Activated naive CD8-positive, alpha-beta T cell (primary cell): ENCODE data around the gene AADAC.
"Not testable (repeated sequence)": the region's sequence is repeated elsewhere in the genome, so short reads cannot be mapped to it uniquely, and the experiment has no call there.

ENCODE experiments used
- H3K27ac Mint-ChIP-seq: one replicate; pipeline ENCODE4 v1.8.0; 2021; ENCODE audit warnings: mixed read lengths
- H3K27me3 Mint-ChIP-seq: one replicate; pipeline ENCODE4 v1.8.0; 2021; ENCODE audit warnings: mixed read lengths
- H3K36me3 Mint-ChIP-seq: one replicate; pipeline ENCODE4 v1.8.0; 2021; ENCODE audit warnings: mixed read lengths
- H3K4me1 Mint-ChIP-seq: one replicate; pipeline ENCODE4 v1.8.0; 2021; ENCODE audit warnings: low read depth, mixed read lengths
- H3K4me3 Mint-ChIP-seq: one replicate; pipeline ENCODE4 v1.8.0; 2021; ENCODE audit warnings: mild to moderate bottlenecking, mixed read lengths
- H3K9me3 Mint-ChIP-seq: one replicate; pipeline ENCODE4 v1.8.0; 2021; ENCODE audit warnings: low read depth, mixed read lengths

Gene AADAC

DNA sequence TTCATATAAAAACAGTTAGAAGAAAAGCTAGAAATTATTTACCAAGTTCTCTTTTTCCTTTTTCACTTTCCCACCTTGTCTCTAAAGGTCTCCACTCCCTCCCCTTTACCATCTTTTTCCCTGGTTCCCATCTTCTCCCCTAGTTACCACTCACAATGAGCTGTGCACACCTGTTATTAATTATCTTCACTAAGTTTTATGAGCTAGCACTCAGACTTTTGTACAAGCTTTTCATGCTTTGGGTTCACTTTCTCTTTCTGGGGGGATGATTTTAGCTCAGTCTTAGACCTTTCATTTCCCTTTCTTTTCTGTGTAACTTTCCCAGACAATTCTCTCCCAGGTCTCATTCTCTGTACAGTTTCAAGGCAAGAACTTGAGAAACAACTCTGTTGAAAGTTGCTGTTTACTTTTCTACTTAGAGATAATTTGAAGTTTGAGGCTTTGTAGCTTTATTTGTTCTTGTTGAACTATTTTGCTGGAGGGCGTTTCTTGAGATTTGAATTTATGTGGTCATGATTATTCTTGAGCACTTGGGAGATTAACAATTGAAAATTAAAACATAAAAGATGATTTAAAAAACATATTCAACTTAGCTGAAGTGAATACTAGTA lies 24.0 kb upstream of the AADAC start:
- Mint-ChIP-seq H3K4me1 (no peaks in the 10 kb centered on the region), H3K27ac (no peak overlapping the region), H3K36me3 (no peaks in the 10 kb centered on the region), H3K4me3 (no peak overlapping the region), H3K27me3 (no peaks in the 10 kb centered on the region), H3K9me3 (no peaks in the 10 kb centered on the region)

DNA sequence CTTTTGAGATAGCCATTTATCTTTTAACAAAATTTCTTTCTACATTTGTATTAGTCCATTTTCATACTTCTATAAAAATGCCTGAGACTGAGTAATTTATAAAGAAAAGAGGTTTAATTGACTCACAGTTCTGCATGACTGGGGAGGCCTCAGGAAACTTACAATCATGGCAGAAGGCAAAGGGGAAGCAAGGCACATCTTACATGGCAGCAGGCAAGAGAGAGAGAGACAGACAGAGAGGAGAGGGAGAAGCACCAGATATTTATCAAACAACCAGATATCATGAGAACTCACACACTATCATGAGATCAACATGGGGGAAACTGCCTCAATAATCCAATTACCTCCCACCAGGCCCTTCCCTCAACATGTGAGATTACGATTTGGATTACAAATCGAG lies 23.2 kb upstream of the AADAC start:
- not testable (repeated sequence) for H3K27ac Mint-ChIP-seq, H3K9me3 Mint-ChIP-seq, H3K4me1 Mint-ChIP-seq, H3K27me3 Mint-ChIP-seq, H3K36me3 Mint-ChIP-seq, H3K4me3 Mint-ChIP-seq

DNA sequence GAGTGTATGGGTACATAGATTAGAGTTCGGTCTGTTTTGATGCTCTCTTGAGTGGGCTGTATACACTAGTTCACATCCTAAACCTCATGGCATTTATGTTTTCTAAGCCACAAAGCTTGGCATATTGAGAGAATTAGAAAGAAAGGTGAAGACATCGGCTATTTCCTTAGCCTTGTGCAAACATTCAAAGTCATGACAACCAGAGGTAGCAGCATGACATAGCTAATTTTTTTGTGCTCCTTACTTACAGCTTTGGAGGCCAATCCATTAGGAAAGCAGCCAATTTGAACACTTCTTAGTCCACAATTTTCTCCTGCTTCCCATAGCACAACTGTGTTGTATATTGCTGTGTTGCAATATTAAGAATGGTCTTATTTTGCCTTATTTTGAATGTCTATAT lies 21.5 kb upstream of the AADAC start:
- Mint-ChIP-seq H3K4me3 (no peak overlapping the region), H3K36me3 (no peaks in the 10 kb centered on the region)

DNA sequence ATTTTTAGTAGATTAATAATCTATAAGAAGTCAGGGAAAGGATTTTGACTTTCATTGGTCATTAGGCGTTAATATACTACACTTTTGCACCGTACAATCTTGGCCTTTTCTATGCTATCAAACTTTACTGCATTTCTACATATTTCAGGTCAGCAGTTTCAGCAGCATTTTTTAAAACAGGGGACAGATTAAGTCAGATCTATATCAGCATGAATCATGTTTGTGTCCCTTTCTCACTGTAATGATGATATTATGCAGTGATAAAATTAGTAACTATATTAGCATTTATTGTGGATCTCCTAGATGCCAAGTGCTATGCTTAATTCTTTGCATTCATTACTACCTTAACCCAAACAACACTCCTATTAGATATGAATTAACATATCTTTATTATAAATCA lies 20.3 kb upstream of the AADAC start:
- H3K36me3 Mint-ChIP-seq = no peaks in the 10 kb centered on the region
- H3K27me3 Mint-ChIP-seq = no peaks in the 10 kb centered on the region
- H3K9me3 Mint-ChIP-seq = no peaks in the 10 kb centered on the region
- H3K27ac Mint-ChIP-seq = no peak overlapping the region
- H3K4me3 Mint-ChIP-seq = no peak overlapping the region
- H3K4me1 Mint-ChIP-seq = no peaks in the 10 kb centered on the region

More for the DNA sequence above, 21.5 kb upstream of the AADAC start:
- Mint-ChIP-seq H3K27me3 (no peaks in the 10 kb centered on the region), H3K4me1 (no peaks in the 10 kb centered on the region), H3K9me3 (no peaks in the 10 kb centered on the region), H3K27ac (no peak overlapping the region)

DNA sequence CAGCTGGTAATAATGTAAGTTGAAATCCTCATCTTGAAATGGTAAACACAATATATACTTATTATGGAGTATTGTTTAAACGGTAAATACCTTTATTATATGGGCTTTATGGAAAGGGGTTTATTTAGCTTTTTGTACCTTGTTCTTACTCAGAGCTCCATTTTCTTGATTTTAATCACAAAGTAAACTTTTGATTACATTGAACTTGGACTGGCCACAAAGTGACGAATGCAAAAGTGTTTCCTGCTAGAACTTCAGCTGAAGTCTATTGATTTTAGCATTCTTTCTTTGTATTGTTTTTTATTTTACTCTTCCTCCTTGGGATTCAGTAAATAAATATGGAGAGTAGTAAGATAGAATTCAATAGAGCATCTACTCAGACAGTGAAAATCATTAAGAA lies 19.8 kb upstream of the AADAC start:
- no peak overlapping the region for H3K4me3 Mint-ChIP-seq
- no peaks in the 10 kb centered on the region for H3K9me3 Mint-ChIP-seq
- no peaks in the 10 kb centered on the region for H3K4me1 Mint-ChIP-seq
- no peaks in the 10 kb centered on the region for H3K27me3 Mint-ChIP-seq
- no peaks in the 10 kb centered on the region for H3K36me3 Mint-ChIP-seq
- H3K27ac Mint-ChIP-seq = no peak overlapping the region

DNA sequence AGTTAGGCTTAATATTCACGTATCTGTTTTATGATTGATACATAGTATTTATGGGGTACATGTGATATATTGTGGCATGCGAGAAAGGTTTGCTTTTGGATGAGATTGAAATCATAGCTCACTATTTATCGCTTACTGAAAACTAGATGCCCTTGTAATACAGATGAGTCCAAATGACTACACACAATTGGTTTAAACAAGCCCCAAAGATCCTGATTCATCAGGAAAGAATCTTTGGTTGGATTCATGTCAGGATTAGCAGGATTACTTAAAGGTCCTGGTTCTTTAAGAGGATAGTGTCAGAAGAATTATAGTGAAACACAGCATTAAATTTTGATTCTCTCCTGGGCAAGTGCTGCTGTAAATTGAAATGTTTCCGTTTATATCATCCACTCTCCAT lies 18.6 kb upstream of the AADAC start:
- Mint-ChIP-seq H3K9me3 (no peaks in the 10 kb centered on the region), H3K27me3 (no peaks in the 10 kb centered on the region), H3K27ac (no peak overlapping the region), H3K4me1 (no peaks in the 10 kb centered on the region), H3K4me3 (no peak overlapping the region), H3K36me3 (no peaks in the 10 kb centered on the region)

DNA sequence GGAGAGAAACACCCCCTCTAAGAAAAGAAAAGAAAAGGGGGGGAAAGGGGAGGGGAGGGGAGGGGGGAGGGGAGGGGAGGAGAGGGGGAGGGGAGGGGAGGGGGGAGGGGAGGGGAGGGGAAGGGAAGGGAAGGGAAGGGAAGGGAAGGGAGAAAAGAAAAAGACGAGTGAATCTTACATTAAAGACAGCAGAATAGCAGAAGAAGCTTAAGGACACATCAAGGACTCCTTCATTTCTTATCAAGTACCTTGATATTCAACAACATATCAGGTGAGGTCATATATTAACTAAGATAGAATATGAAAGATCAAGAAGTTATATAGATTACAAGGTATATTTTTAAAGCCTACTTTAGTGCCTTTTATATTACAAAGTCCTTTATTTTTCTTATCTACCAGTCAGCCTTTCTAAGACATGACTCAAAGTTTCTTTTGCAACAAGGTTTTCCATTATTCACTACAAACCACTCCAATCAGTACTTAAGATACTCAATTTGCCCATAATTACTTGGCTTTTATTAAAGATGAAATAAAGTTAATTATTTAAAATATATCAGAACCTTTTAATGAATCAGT lies 17.7 kb upstream of the AADAC start:
- H3K4me3 Mint-ChIP-seq = no peak overlapping the region
- H3K4me1 Mint-ChIP-seq = no peaks in the 10 kb centered on the region
- H3K36me3 Mint-ChIP-seq = no peaks in the 10 kb centered on the region

DNA sequence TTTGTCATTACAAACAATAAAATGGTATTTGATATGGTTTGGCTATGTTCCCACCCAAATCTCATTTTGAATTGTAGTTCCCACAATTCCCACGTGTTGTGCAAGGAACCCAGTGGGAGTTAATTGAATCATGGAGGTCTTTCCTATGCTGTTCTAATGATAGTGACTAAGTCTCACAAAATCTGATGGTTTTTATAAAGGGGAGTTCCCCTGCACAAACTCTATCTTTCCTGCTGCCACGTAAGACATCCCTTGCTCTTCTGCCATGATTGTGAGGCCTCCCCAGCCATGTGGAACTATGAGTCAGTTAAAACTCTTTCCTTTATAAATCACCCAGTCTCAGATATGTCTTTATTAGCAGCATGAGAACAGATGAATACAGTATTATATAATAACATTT lies 15.4 kb upstream of the AADAC start:
- H3K4me3 Mint-ChIP-seq = no peak overlapping the region
- no peaks in the 10 kb centered on the region for H3K9me3 Mint-ChIP-seq
- no peaks in the 10 kb centered on the region for H3K36me3 Mint-ChIP-seq
- no peak overlapping the region for H3K27ac Mint-ChIP-seq
- no peaks in the 10 kb centered on the region for H3K27me3 Mint-ChIP-seq
- no peaks in the 10 kb centered on the region for H3K4me1 Mint-ChIP-seq

More for the DNA sequence above, 17.7 kb upstream of the AADAC start:
- Mint-ChIP-seq H3K9me3 (no peaks in the 10 kb centered on the region), H3K27ac (no peak overlapping the region), H3K27me3 (no peaks in the 10 kb centered on the region)

DNA sequence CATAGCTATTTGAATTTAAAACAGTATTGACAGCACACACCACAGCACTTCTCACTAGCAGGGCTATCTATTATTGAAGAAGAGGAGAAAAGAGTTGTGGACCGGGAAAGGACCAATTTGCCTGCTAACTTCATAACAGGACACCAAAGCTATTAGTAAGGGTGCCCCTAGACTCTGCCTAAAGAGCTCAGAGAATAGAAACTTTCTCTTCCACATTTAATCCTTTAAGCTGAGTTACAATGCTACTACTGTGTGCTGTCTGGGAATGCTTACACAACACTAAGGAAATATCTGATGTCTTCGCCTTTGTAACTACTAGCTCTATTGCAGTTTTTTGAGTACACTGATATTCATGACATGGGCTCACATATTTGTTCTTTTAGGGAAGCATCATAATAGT lies 13.5 kb upstream of the AADAC start:
- Mint-ChIP-seq H3K27ac (no peak overlapping the region), H3K36me3 (no peaks in the 10 kb centered on the region), H3K4me3 (no peak overlapping the region), H3K9me3 (no peaks in the 10 kb centered on the region), H3K27me3 (no peaks in the 10 kb centered on the region), H3K4me1 (no peaks in the 10 kb centered on the region)

DNA sequence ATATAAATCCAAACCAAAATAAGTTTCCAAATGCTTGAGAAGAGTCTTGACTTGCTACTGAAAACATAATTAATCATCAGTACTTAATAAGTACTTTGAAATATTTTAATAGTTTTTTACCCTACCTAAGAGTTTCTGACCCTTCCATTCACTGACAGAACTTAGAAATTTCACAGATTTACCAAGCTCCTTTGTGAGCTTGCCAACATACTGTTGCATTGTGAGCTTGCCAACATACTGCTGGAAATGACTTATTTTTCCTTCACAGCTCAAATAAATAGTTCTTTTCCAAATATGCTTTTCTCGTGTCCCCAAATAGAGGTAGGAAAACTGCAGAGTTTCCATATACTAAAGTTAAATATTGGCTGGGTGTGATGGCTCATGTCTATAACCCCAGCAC lies 9.6 kb upstream of the AADAC start:
- H3K27me3 Mint-ChIP-seq = no peaks in the 10 kb centered on the region
- no peak overlapping the region for H3K27ac Mint-ChIP-seq
- no peak overlapping the region for H3K4me3 Mint-ChIP-seq
- H3K4me1 Mint-ChIP-seq = no peaks in the 10 kb centered on the region
- peaks cover 6% of the 10 kb centered on the region for H3K9me3 Mint-ChIP-seq
- H3K36me3 Mint-ChIP-seq = peaks cover 8% of the 10 kb centered on the region

DNA sequence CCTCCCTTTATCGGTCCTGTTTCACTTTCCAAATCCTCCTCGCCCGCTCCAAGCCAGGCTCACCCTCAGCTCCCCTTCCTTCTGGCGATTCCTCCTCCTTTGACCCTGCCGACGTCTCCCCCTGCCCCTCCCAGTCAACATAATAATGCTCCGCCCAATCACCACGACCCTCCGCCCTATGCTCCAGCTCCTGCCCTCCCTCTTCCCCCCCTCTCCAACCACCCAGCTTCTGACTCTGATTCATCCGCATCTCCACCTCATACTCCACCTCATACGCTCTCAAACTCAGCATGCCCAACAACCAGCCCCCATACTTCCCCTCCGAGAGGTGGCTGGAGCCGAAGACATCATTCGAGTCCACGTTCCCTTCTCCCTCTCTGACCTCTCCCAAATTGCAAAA lies 7.1 kb upstream of the AADAC start:
- no peaks in the 10 kb centered on the region for H3K4me1 Mint-ChIP-seq

DNA sequence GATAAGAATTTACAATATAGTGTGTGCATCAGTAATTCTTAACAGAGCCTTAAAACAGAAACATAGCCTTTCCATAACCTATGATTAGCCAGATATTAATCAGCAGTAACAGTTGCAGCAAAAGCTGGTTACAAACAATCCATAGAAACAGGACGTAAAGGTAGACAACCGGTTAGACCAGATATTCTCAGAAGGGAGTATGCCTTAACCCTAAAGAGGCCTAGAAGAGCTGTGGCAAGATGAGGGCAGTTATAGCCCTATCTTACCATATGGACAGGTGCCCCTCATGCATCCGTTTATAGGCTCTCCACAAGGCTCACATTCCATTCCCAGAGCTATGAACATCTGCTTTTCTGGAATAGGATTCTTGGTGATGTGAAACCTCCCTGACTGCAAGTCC lies 5.0 kb upstream of the AADAC start:
- H3K4me1 Mint-ChIP-seq, H3K36me3 Mint-ChIP-seq, H3K27ac Mint-ChIP-seq, H3K27me3 Mint-ChIP-seq, H3K9me3 Mint-ChIP-seq, H3K4me3 Mint-ChIP-seq: not testable (repeated sequence)

More for the DNA sequence above, 7.1 kb upstream of the AADAC start:
- no peaks in the 10 kb centered on the region for H3K27me3 Mint-ChIP-seq
- peaks cover 8% of the 10 kb centered on the region for H3K36me3 Mint-ChIP-seq
- no peak overlapping the region for H3K27ac Mint-ChIP-seq
- H3K4me3 Mint-ChIP-seq = no peak overlapping the region
- peaks cover 6% of the 10 kb centered on the region for H3K9me3 Mint-ChIP-seq

DNA sequence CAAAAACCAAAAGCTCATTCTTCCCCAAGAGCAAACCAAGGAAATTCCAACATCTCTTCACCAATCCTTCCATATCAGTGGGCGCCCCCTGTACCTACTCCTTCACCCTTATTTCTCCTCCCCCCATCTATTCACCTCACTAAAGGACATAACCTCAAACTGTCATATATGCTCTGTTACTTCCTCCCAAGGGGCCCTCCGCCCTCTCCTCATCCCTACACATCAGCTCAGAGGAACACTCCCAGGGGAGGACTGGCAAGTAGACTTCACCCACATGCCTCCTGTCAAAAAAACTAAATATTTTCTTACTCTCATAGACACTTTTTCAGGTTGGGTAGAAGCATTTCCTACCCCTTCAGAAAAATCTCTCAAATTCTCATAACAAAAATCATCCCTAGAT lies 2.4 kb upstream of the AADAC start:
- H3K4me3 Mint-ChIP-seq = no peak overlapping the region
- H3K9me3 Mint-ChIP-seq = peaks cover 6% of the 10 kb centered on the region
- no peaks in the 10 kb centered on the region for H3K4me1 Mint-ChIP-seq
- no peak overlapping the region for H3K27ac Mint-ChIP-seq
- H3K27me3 Mint-ChIP-seq = peaks cover 2% of the 10 kb centered on the region
- H3K36me3 Mint-ChIP-seq = peaks cover 8% of the 10 kb centered on the region

DNA sequence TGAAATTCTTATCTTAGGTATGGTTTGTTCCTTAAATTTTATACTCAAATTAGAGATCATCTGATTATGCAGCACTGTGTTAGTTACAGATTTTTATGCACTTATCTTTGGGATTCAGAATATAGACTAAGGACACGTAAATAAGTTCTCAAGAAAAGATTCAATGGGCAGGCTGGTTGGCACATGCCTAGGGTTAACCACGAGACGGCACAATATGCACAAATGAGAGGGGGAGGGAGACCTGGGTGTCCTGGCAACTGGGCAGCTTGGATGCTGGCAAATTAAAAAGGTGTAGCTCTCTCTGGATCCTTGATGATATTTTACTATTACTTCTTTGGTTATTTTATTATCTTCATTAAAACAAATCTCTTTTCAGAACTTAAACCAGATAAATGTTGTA lies 672 bp downstream of the AADAC start:
- Mint-ChIP-seq H3K27ac (no peak overlapping the region), H3K36me3 (no peaks in the 10 kb centered on the region), H3K4me1 (no peaks in the 10 kb centered on the region), H3K4me3 (no peak overlapping the region), H3K9me3 (no peaks in the 10 kb centered on the region), H3K27me3 (peaks cover 2% of the 10 kb centered on the region)

DNA sequence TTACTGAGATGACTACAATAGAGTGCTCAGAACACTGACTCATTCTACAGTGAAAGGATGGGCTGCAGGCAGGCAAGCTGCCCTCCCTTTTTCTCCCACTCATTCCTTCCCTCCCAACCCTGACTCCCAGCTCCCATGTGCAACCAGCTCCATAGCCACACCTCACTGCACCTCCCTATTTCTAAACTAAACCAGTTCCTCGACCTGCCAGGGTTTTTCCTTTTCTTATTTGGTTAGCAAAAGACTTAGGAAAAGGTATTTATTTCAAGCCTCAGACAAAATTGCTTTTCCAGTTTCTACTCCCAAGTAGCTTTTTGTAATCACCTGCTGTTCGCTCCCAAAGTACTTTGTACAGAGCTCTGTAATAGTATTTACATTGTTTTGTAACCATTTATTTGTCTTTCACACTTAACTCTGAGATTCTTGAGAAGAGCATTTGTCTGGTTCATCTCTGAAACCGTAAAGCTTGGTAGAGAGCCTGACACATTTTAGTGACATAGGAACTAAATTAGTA lies 2.2 kb downstream of the AADAC start:
- Mint-ChIP-seq H3K4me3 (no peak overlapping the region), H3K4me1 (no peaks in the 10 kb centered on the region), H3K36me3 (no peaks in the 10 kb centered on the region), H3K9me3 (no peaks in the 10 kb centered on the region), H3K27ac (no peak overlapping the region), H3K27me3 (peaks cover 2% of the 10 kb centered on the region)

DNA sequence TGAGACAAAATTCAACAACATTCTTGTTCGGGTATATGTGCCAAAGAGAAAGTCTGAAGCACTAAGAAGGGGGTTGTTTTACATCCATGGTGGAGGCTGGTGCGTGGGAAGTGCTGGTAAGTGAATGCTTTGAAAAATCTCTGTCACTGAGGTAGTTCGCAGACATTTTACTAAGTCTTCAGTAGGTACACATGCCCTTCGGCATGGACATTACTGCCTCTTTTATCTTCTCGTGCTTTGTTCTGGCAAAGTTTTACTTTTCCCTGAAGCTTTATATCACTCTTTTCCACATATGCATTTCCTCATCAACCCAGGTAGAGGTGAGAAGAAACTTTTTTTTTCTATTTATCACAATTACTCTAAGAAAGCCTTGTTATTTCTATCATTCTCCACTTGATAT lies 3.6 kb downstream of the AADAC start:
- H3K27ac Mint-ChIP-seq = no peak overlapping the region
- H3K36me3 Mint-ChIP-seq = no peaks in the 10 kb centered on the region
- no peaks in the 10 kb centered on the region for H3K4me1 Mint-ChIP-seq
- H3K9me3 Mint-ChIP-seq = no peaks in the 10 kb centered on the region
- H3K27me3 Mint-ChIP-seq = peaks cover 2% of the 10 kb centered on the region
- H3K4me3 Mint-ChIP-seq = no peak overlapping the region
